ENCODE measurements around the gene NAALADL2. TPM values are rescaled to one million over a fixed set of nuclear protein-coding genes. Genes with fewer than 3 reads are reported as not detected.
A peak's percentile ranks its signal among the peaks of the same experiment; 100 is the strongest.

The NAALADL2 gene
- total and polyA plus RNA-seq, 2 of the 4 experiments (the other 2 are of a cell fraction): 3.8 to 19.2 TPM

DNA sequence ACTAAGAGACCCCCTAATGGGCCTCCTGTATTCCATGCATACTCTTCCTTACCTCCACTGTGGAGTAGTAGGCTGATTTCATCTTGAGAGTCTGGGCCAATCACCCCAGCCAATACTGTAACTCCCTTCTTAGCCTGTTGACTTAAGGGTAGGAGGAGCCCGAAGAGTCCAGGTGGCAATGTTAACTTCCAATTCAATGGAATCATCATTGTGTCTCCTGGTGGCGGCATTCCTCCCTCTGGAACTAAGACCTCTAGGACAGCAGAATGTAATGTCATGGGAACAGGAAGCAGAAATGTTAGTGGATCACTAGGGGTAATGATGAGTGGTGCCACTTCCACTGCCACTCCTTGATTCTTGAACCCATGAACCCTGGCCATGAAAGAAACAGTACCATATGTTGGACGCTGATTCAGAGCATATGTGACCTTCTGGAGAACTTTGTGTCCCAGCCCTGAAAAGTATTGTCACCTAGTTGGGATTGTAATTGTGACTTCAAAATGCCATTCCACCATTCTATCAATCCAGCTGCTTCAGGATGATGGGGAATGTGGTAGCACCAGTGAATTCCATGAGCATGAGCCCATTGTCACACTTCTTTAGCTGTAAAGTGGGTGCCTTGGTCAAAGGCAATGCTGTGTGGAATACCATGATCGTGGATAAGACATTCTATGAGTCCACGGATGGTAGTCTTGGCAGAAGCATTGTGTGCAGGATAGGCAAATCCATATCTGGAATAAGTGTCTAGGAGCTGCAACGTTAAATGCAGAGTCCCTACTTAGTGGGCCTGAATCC, 24.9 kb downstream of the NAALADL2 start:
- Histone ChIP-seq H4K91ac (ENCODE audit: insufficient read depth, low read depth, low read length) (no peak overlapping the region), H2BK15ac (ENCODE audit: low read depth, low read length) (no peak overlapping the region; the same call in 2 of the 3 replicates), H2BK120ac (ENCODE audit: low read depth, low read length) (no peak overlapping the region), H4K20me1 (ENCODE audit: insufficient read depth, low read length) (no peaks in the 10 kb centered on the region), H2BK5ac (ENCODE audit: low read depth, low read length, poor library complexity, severe bottlenecking) (no peak overlapping the region), H3K4me3 (ENCODE audit: insufficient read depth, low read depth, low read length) (no peak overlapping the region), H2AFZ (replicated peaks; ENCODE audit: low read length, poor library complexity) (no peak overlapping the region), H2AK9ac (replicated peaks; ENCODE audit: low read depth, low read length, poor library complexity) (no peak overlapping the region), H4K5ac (ENCODE audit: low read depth, low read length) (no peak overlapping the region), H3K9ac (ENCODE audit: low read depth, low read length) (no peak overlapping the region), H3K27me3 (ENCODE audit: control insufficient read depth, insufficient read depth, low read length) (no peaks in the 10 kb centered on the region), H3K4me2 (ENCODE audit: low read depth, low read length) (no peak overlapping the region), H3K4me1 (ENCODE audit: control insufficient read depth, insufficient read depth, low read length) (no peaks in the 10 kb centered on the region; the same call in 1 of the 2 replicates), H2BK20ac (ENCODE audit: low read depth, low read length) (0 out of 2 replicates have a peak overlapping the region, but pooled peaks have one; percentile 10), H3K79me1 (ENCODE audit: low read depth in 1 of 2, low read length in 2 of 2) (no peaks in the 10 kb centered on the region), H3K23ac (ENCODE audit: low read depth, low read length) (no peak overlapping the region), H3K27ac (ENCODE audit: insufficient read depth, low read length) (no peak overlapping the region), H4K8ac (ENCODE audit: low read depth in 2 of 2, low read length in 2 of 2) (no peak overlapping the region), H3K14ac (replicated peaks; ENCODE audit: low read depth, low read length) (no peak overlapping the region), H3K18ac (ENCODE audit: low read depth, low read length) (no peak overlapping the region), H3K36me3 (ENCODE audit: control insufficient read depth, insufficient read depth, low read length) (no peaks in the 10 kb centered on the region), H2AK5ac (ENCODE audit: low read depth, low read length) (no peak overlapping the region), H3K9me1 (ENCODE audit: insufficient read depth, low read length) (no peaks in the 10 kb centered on the region), H3K56ac (ENCODE audit: extremely low read depth, insufficient read depth, low read length) (no peak overlapping the region), H3K4ac (ENCODE audit: low read depth, low read length) (no peak overlapping the region), H3K9me3 (ENCODE audit: control insufficient read depth, insufficient read depth, low read length) (no peaks in the 10 kb centered on the region)
- intact Hi-C loops (cut with micrococcal nuclease) (no loop called here), dilution Hi-C loops (cut with HindIII; ENCODE audit: low sequenced_read_pairs, unreplicated experiment) (no loop called here), in situ Hi-C loops (cut with MboI; ENCODE audit: low sequenced_read_pairs) (no loop called here)
- ChIA-PET CTCF (no interaction called here), POLR2A (ENCODE audit: unreplicated experiment) (no interaction called here)
- no CpG with 5 or more reads among the region's 6 CpGs for WGBS, 2 experiments (ENCODE audit: extremely low coverage in 2 of 2, insufficient read length in 1 of 2)
- no TSS peak for BruUV-seq (replicated peaks)
- ATAC-seq (ENCODE audit: low read depth) (no peak), DNase-seq (no peak)
- TF ChIP-seq RCOR1 (IDR thresholded peaks at IDR 0.05; ENCODE audit: insufficient replicate concordance, low read length): no peak
- TF ChIP-seq, protein P1, sequence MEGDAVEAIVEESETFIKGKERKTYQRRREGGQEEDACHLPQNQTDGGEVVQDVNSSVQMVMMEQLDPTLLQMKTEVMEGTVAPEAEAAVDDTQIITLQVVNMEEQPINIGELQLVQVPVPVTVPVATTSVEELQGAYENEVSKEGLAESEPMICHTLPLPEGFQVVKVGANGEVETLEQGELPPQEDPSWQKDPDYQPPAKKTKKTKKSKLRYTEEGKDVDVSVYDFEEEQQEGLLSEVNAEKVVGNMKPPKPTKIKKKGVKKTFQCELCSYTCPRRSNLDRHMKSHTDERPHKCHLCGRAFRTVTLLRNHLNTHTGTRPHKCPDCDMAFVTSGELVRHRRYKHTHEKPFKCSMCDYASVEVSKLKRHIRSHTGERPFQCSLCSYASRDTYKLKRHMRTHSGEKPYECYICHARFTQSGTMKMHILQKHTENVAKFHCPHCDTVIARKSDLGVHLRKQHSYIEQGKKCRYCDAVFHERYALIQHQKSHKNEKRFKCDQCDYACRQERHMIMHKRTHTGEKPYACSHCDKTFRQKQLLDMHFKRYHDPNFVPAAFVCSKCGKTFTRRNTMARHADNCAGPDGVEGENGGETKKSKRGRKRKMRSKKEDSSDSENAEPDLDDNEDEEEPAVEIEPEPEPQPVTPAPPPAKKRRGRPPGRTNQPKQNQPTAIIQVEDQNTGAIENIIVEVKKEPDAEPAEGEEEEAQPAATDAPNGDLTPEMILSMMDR (conservative IDR thresholded peaks at IDR 0.05; ENCODE audit: low read depth, low read length): no peak
- no peak for TF ChIP-seq MAZ (IDR thresholded peaks at IDR 0.05; ENCODE audit: borderline replicate concordance, low read depth, low read length)
- TF ChIP-seq ELK1 (IDR thresholded peaks at IDR 0.05; ENCODE audit: borderline replicate concordance, low read depth, low read length): no peak
- TF ChIP-seq CHD1 (IDR thresholded peaks at IDR 0.05; ENCODE audit: low read depth, low read length): no peak
- no peak for TF ChIP-seq POLR2A (IDR thresholded peaks at IDR 0.05; ENCODE audit: low read depth, low read length)
- TF ChIP-seq MXI1 (IDR thresholded peaks at IDR 0.05; ENCODE audit: borderline replicate concordance, low read depth, low read length): no peak
- TF ChIP-seq NFE2L2 (IDR thresholded peaks at IDR 0.05; ENCODE audit: low read depth, low read length): no peak
- no peak for TF ChIP-seq RAD21 (IDR thresholded peaks at IDR 0.05; ENCODE audit: low read length)
- no peak for TF ChIP-seq CEBPB (IDR thresholded peaks at IDR 0.05; ENCODE audit: low read depth, low read length)
- TF ChIP-seq SMC3 (IDR thresholded peaks at IDR 0.05; ENCODE audit: low read depth, low read length): no peak

Data from IMR-90 (cell line).